Esophagus squamous epithelium (tissue), 4 donors: Measurements from ENCODE around the gene CTSW.
"Not testable (repeated sequence)": the region's sequence is repeated elsewhere in the genome, so short reads cannot be mapped to it uniquely, and the experiment has no call there.

Source experiments
- CTCF ChIP-seq, 6 experiments: fragments of 450-650 bp in 4 of 6; fragments of 200-600 bp in 2 of 6; sonication (generic) in 2 of 6; IDR thresholded peaks; one replicate each; pipeline ENCODE4 v1.5.1; 2016 to 2019; ENCODE audit warnings: antibody characterized with exemption in 6 of 6, mild to moderate bottlenecking in 4 of 6, moderate library complexity in 4 of 6
- POLR2A ChIP-seq, 4 donors: fragments of 450-650 bp; IDR thresholded peaks; one replicate each; pipeline ENCODE4 v1.6.1; 2017; ENCODE audit warnings: antibody characterized with exemption in 4 of 4, mild to moderate bottlenecking in 4 of 4, moderate library complexity in 3 of 4

- not testable (repeated sequence) for TF ChIP-seq CTCF, POLR2A (IDR thresholded peaks at IDR 0.05)
Observed at GRCh38 chr11:65848693-65849092, 30.9 kb upstream of the CTSW start.
